Stimulated activated CD4-positive, alpha-beta T cell treated with anti-CD3 and anti-CD28 coated beads, Interleukin-2, amount 100 ng/mL, for 4 hours (primary cell): ENCODE measurements around the gene MTX3.

Experiments used
- DNase-seq: peaks from one replicate; pipeline ENCODE4 v3.0.0-alpha.2; 2020; ENCODE audit warnings: low read depth

The MTX3 gene

GRCh38 chr5:79934681-79935080 lies 56.4 kb downstream of the MTX3 start:
- no peak for DNase-seq

GRCh38 chr5:79932510-79933504 lies 58.3 kb downstream of the MTX3 start:
- no peak for DNase-seq

- no peak for DNase-seq
Observed at GRCh38 chr5:79931866-79932265, 59.2 kb downstream of the MTX3 start.

- no peak for DNase-seq
Observed at GRCh38 chr5:79931409-79931808, 59.7 kb downstream of the MTX3 start.

GRCh38 chr5:79929095-79929494 lies 62.0 kb downstream of the MTX3 start:
- no peak for DNase-seq
